SK-N-SH (cell line): ENCODE data around the gene ALG9. TPM values are rescaled to one million over a fixed set of nuclear protein-coding genes. Genes with fewer than 3 reads are reported as not detected.

Experiments
- CTCF ChIA-PET: fragments of 300-600, 350-600 bp; formaldehyde crosslinking; extraction: SDS; loops from one replicate; lab custom pipeline; 2021; lab: Yijun Ruan, JAX
- POLR2A ChIA-PET: fragments of 350-600 bp; sonication (Branson Sonifier 250); formaldehyde crosslinking; extraction: SDS; loops from one replicate; lab custom pipeline; 2020; ENCODE audit warnings: antibody characterized with exemption, inconsistent platforms; lab: Yijun Ruan, JAX
- DNase-seq: peaks from one replicate; pipeline ENCODE4 v3.0.0; 2012
- H2AFZ ChIP-seq: fragments of 200-600 bp; sonication (generic); 2 replicates; pipeline ENCODE4 v1.8.1; 2016; ENCODE audit warnings: antibody characterized with exemption, mild to moderate bottlenecking, low read depth
- H3F3A ChIP-seq: fragments of 200-600 bp; sonication (generic); replicated peaks from 2 replicates; pipeline ENCODE3; 2016; ENCODE audit warnings: antibody characterized with exemption, mild to moderate bottlenecking; ENCODE audit not compliant: insufficient read depth
- H3K27ac ChIP-seq, 2 experiments: fragments of 200-500 bp in 1 of 2; fragments of 200-600 bp in 1 of 2; sonication (Bioruptor generic) in 1 of 2; sonication (generic), shearing (Covaris generic) in 1 of 2; 2 replicates each; pipeline versions ENCODE4 v1.5.1 to v1.6.1; 2014 to 2016; ENCODE audit warnings: low read depth in 2 of 2, inconsistent platforms in 1 of 2, low read length in 1 of 2, mild to moderate bottlenecking in 1 of 2, mixed read lengths in 1 of 2
- H3K27me3 ChIP-seq: fragments of 200-600 bp; sonication (generic), shearing (Covaris generic); 2 replicates; pipeline ENCODE4 v1.6.1; 2016; ENCODE audit warnings: mixed run types; ENCODE audit not compliant: insufficient read depth
- H3K36me3 ChIP-seq, 2 experiments: fragments of 200-500 bp in 1 of 2; fragments of 200-600 bp in 1 of 2; sonication (Bioruptor generic) in 1 of 2; sonication (generic) in 1 of 2; replicated peaks in 1 of 2; 2 replicates each; pipeline versions ENCODE3 to v1.5.1; 2014 to 2016; ENCODE audit warnings: low read length in 1 of 2, mild to moderate bottlenecking in 1 of 2; ENCODE audit not compliant: insufficient read depth in 2 of 2, control insufficient read depth in 1 of 2
- H3K4me1 ChIP-seq, 2 experiments: fragments of 200-500 bp in 1 of 2; fragments of 200-600 bp in 1 of 2; sonication (Bioruptor generic) in 1 of 2; sonication (generic), shearing (Covaris generic) in 1 of 2; 2 replicates each; pipeline versions ENCODE4 v1.5.1 to v1.6.1; 2014 to 2016; ENCODE audit warnings: low read depth in 1 of 2, low read length in 1 of 2, mixed run types in 1 of 2; ENCODE audit not compliant: insufficient read depth in 2 of 2, control insufficient read depth in 1 of 2
- H3K4me2 ChIP-seq: fragments of 200-600 bp; sonication (generic), shearing (Covaris generic); 2 replicates; pipeline ENCODE4 v1.6.1; 2017; ENCODE audit warnings: mixed run types
- H3K4me3 ChIP-seq, 2 experiments: fragments of 200-500 bp in 1 of 2; fragments of 200-600 bp in 1 of 2; sonication (Bioruptor generic) in 1 of 2; sonication (generic), shearing (Covaris generic) in 1 of 2; 2 replicates each; pipeline versions ENCODE4 v1.5.1 to v1.8.1; 2014 to 2016; ENCODE audit warnings: low read depth in 2 of 2, inconsistent platforms in 1 of 2, low read length in 1 of 2, mild to moderate bottlenecking in 1 of 2, mixed read lengths in 1 of 2, moderate library complexity in 1 of 2
- H3K79me2 ChIP-seq: fragments of 200-600 bp; sonication (generic); 2 replicates; pipeline ENCODE4 v1.8.1; 2017; ENCODE audit warnings: mild to moderate bottlenecking; ENCODE audit not compliant: insufficient read depth
- H3K9ac ChIP-seq: fragments of 200-600 bp; sonication (generic); 2 replicates; pipeline ENCODE4 v1.6.1; 2017; ENCODE audit warnings: mixed run types
- H3K9me2 ChIP-seq: fragments of 200-600 bp; sonication (generic); 2 replicates; pipeline ENCODE4 v1.6.1; 2017; ENCODE audit warnings: mixed run types
- H3K9me3 ChIP-seq: fragments of 200-600 bp; sonication (generic); 2 replicates; pipeline ENCODE4 v1.6.1; 2017; ENCODE audit warnings: mixed run types, mild to moderate bottlenecking, moderate library complexity
- H4K20me1 ChIP-seq: fragments of 200-600 bp; sonication (generic); 2 replicates; pipeline ENCODE4 v1.6.1; 2017; ENCODE audit warnings: mild to moderate bottlenecking, mixed run types; ENCODE audit not compliant: insufficient read depth
- CHD2 ChIP-seq: fragments of 150-350 bp; IDR thresholded peaks from 2 replicates; pipeline ENCODE4 v1.6.1; 2018; ENCODE audit warnings: low read length; ENCODE audit not compliant: partially characterized antibody
- CTCF ChIP-seq: fragments of 200-600 bp; sonication (generic); IDR thresholded peaks from 2 replicates; pipeline ENCODE4 v1.6.1; 2017; ENCODE audit warnings: antibody characterized with exemption, mild to moderate bottlenecking, moderate library complexity
- ELF1 ChIP-seq: IDR thresholded peaks from 2 replicates; pipeline ENCODE4 v1.4.0; 2012
- EZH2phosphoT487 ChIP-seq: fragments of 200-600 bp; sonication (generic); IDR thresholded peaks from 2 replicates; pipeline ENCODE4 v1.6.1; 2017; ENCODE audit warnings: low read depth, mixed run types, mild to moderate bottlenecking, antibody characterized with exemption, moderate library complexity, borderline replicate concordance
- FOSL2 ChIP-seq: IDR thresholded peaks from 2 replicates; pipeline ENCODE4 v1.4.0; 2012; ENCODE audit warnings: low read depth, mild to moderate bottlenecking, moderate library complexity, borderline replicate concordance
- PBX3 ChIP-seq: IDR thresholded peaks from 2 replicates; pipeline ENCODE4; 2012
- SMC3 ChIP-seq: IDR thresholded peaks from 2 replicates; pipeline ENCODE4 v1.6.1; 2012; ENCODE audit warnings: low read depth, low read length, improper control_type of control experiment
- TAF1 ChIP-seq: IDR thresholded peaks from 2 replicates; pipeline ENCODE4 v1.6.1; 2012; ENCODE audit warnings: low read depth, mild to moderate bottlenecking, low read length, moderate library complexity, borderline replicate concordance
- TCF12 ChIP-seq: IDR thresholded peaks from 2 replicates; pipeline ENCODE4 v1.4.0; 2012
- TEAD4 ChIP-seq: IDR thresholded peaks from 2 replicates; pipeline ENCODE4 v1.4.0; 2012; ENCODE audit warnings: mild to moderate bottlenecking, borderline replicate concordance; ENCODE audit not compliant: insufficient read depth
- YY1 ChIP-seq: IDR thresholded peaks from 2 replicates; pipeline ENCODE4 v1.4.0; 2012; ENCODE audit warnings: low read depth, mild to moderate bottlenecking
- ZBTB33 ChIP-seq: IDR thresholded peaks from 2 replicates; pipeline ENCODE4 v1.4.0; 2012; ENCODE audit warnings: low read depth, borderline replicate concordance
- WGBS: methylation state at CpG from one replicate; pipeline ENCODE4 v1.1.6; 2017; ENCODE audit warnings: low lambda C conversion rate; 5-methylcytosine and 5-hydroxymethylcytosine counted together
- polyA plus RNA-seq, 3 experiments: library from polyadenylated mRNA; depleted of rRNA; stranded (reverse); fragments of >200 nt; gene quantifications; 2 replicates each; pipeline ENCODE4 v1.2.3, GENCODE V29; 2012
- TF ChIP-seq, protein P1 (sequence below): fragments of 150-350 bp; IDR thresholded peaks from 2 replicates; pipeline ENCODE4 v1.6.1; 2017; ENCODE audit warnings: antibody characterized with exemption, low read length, low read depth, borderline replicate concordance

Gene ALG9
- polyA plus RNA-seq, 1 of the 3 experiments (the other 2 are of a cell fraction): 17.9 TPM

DNA sequence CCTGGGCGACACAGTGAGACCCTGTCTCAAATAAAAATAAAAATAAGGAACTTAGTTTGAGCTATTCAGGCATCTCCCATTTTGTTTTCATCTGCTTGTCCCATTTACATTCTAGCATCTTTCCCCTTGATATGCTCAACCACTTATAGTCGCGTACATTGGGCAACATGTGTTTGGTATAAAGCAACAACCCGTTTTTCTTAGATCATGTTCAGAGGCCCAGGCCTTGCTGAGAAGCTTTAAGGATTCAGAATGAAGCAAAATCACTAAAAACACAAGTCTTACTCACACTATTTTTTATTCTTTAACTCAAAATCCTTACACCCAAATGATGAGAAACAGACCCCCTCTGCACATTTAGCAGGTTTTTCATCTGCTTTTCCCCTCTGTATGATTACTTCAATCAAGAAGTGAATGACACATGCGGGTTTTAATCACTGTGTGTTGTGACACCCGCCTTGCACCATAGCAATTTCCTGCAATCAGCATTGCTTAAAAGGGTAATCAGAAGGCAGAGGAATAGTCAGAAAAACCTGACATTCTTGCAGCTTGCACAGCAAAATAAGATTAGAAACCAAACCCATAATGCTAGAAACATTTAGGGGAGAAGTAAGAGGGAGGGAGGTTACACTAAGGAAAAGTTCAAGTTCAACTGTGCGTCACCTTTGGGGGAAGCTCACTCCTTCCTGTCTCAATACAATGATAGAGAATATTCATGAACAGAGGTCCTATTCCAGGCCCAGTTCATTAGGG lies 25.9 kb downstream of the ALG9 start:
- H3K9ac ChIP-seq: no peak overlapping the region
- POLR2A ChIA-PET: interaction anchor here (0.7 kb wide), 1 partner anchor 11 kb away, joined by 3 read pairs; no protein-coding TSS in a partner anchor
- H3K4me1 ChIP-seq: peaks cover 6 to 21% of the 10 kb centered on the region in 2 experiments
- H3F3A ChIP-seq: peaks cover 33% of the 10 kb centered on the region
- no peaks in the 10 kb centered on the region for H3K79me2 ChIP-seq
- H3K4me3 ChIP-seq: no peak overlapping the region
- no peak overlapping the region; the same call in 1 of the 2 replicates for H3K4me2 ChIP-seq
- no peak for DNase-seq
- no peaks in the 10 kb centered on the region for H4K20me1 ChIP-seq
- 81% methylated on average over 7 of the region's 7 CpGs for WGBS
- peaks cover 8 to 24% of the 10 kb centered on the region in 2 experiments for H3K36me3 ChIP-seq
- no peaks in the 10 kb centered on the region for H3K9me2 ChIP-seq
- TF ChIP-seq FOSL2: no peak
- no peak for TF ChIP-seq TCF12
- TF ChIP-seq CHD2: no peak
- TF ChIP-seq CTCF: no peak
- TF ChIP-seq, protein P1, sequence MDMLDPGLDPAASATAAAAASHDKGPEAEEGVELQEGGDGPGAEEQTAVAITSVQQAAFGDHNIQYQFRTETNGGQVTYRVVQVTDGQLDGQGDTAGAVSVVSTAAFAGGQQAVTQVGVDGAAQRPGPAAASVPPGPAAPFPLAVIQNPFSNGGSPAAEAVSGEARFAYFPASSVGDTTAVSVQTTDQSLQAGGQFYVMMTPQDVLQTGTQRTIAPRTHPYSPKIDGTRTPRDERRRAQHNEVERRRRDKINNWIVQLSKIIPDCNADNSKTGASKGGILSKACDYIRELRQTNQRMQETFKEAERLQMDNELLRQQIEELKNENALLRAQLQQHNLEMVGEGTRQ: no peak
- TF ChIP-seq PBX3: no peak
- TF ChIP-seq YY1: no peak
- TF ChIP-seq TAF1: no peak
- TF ChIP-seq TEAD4: no peak
- H2AFZ ChIP-seq: no peak overlapping the region
- H3K27me3 ChIP-seq: no peaks in the 10 kb centered on the region
- no peaks in the 10 kb centered on the region for H3K9me3 ChIP-seq
- H3K27ac ChIP-seq: peak overlapping the region; percentile 76 to 94; a peak in 3 of 4 replicates
- CTCF ChIA-PET: interaction anchor here (0.8 to 10.7 kb wide), 9 partner anchors 11 to 258 kb away, joined by 3 to 101 read pairs (median 4); no protein-coding TSS in a partner anchor

DNA sequence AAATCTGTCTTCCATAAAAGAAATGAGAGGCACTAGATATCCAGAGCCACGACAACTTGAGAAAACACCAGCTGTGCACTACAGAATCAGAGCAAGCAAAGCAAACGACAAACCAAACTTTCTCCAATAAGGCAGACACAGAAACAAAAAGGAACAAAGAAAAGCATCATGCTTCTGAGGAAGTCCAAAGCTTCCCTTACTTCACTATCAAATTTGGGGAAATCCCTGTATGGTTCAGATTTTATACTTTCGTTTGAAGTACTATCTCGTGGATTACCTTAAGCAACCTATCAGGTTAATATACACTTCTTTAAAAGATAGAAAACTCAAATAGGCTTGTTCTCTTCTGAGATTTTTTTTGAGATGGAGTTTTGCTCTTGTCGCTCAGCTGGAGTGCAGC lies 27.7 kb downstream of the ALG9 start:
- Histone ChIP-seq H4K20me1 (no peaks in the 10 kb centered on the region), H3K9me2 (no peaks in the 10 kb centered on the region), H3K4me1 (peaks cover 9 to 21% of the 10 kb centered on the region in 2 experiments), H3K9ac (no peak overlapping the region), H3K4me3 (no peak overlapping the region), H2AFZ (no peak overlapping the region), H3K9me3 (no peaks in the 10 kb centered on the region), H3K4me2 (no peak overlapping the region), H3K36me3 (peaks cover 8 to 17% of the 10 kb centered on the region in 2 experiments), H3K79me2 (no peaks in the 10 kb centered on the region), H3K27ac (no peak overlapping the region), H3F3A (peaks cover 30% of the 10 kb centered on the region), H3K27me3 (no peaks in the 10 kb centered on the region)
- POLR2A ChIA-PET: no interaction called here
- DNase-seq: no peak
- CTCF ChIA-PET: interaction anchor here (1.5 to 10.7 kb wide), 6 partner anchors 8 to 257 kb away, joined by 5 to 101 read pairs (median 25); no protein-coding TSS in a partner anchor
- WGBS: 95% methylated on average over 5 of the region's 5 CpGs
- no peak for TF ChIP-seq ELF1
- TF ChIP-seq TCF12: no peak
- TF ChIP-seq SMC3: no peak
- no peak for TF ChIP-seq ZBTB33
- TF ChIP-seq EZH2phosphoT487: no peak
- no peak for TF ChIP-seq FOSL2
- TF ChIP-seq, protein P1: no peak
- TF ChIP-seq TAF1: no peak
